Motor neuron (in vitro differentiated cells): ENCODE data around the gene BARX1. TPM values are rescaled to one million over a fixed set of nuclear protein-coding genes. Genes with fewer than 3 reads are reported as not detected.
A peak's percentile ranks its signal among the peaks of the same experiment; 100 is the strongest.
"Not testable (repeated sequence)": the region's sequence is repeated elsewhere in the genome, so short reads cannot be mapped to it uniquely, and the experiment has no call there.

Source experiments
- ATAC-seq, 8 experiments: fragments of 200-7000 bp; cut with Tn5 transposase; replicated peaks in 6 of 8; 2 replicates each; pipeline ENCODE4 v1.8.0; 2021; ENCODE audit warnings: mild to moderate bottlenecking in 8 of 8, moderate library complexity in 8 of 8
- H3K27ac ChIP-seq, 2 donors: fragments of 250-450 bp; sonication (Bioruptor Pico); 2 replicates each; pipeline ENCODE4 v1.9.0; 2021; ENCODE audit warnings: antibody characterized with exemption in 2 of 2, mild to moderate bottlenecking in 2 of 2, moderate library complexity in 1 of 2
- H3K4me1 ChIP-seq, 2 donors: fragments of 250-450 bp; sonication (Bioruptor Pico); replicated peaks in 1 of 2; 2 replicates each; pipeline ENCODE4 v1.6.1; 2021; ENCODE audit warnings: antibody characterized with exemption in 2 of 2, mild to moderate bottlenecking in 2 of 2, moderate library complexity in 1 of 2
- H3K4me3 ChIP-seq, 5 donors: fragments of 250-450 bp; sonication (Bioruptor Pico); 2 replicates each; pipeline ENCODE4 v1.9.0; 2021; ENCODE audit warnings: antibody characterized with exemption in 5 of 5, mild to moderate bottlenecking in 5 of 5, moderate library complexity in 4 of 5
- WGBS, 10 experiments: fragments of 450-650 bp; shearing (Covaris generic); methylation state at CpG; one replicate each; pipeline ENCODE4 v1.0.0; 2022; 5-methylcytosine and 5-hydroxymethylcytosine counted together
- in situ Hi-C, 9 experiments: fragments of 400-800 bp; cut with MboI; loops; one replicate each; pipeline ENCODE4 v1.15.0; 2021; ENCODE audit warnings: low sequenced_read_pairs in 9 of 9, low pct_unique_long_range_greater_than_20kb in 2 of 9; ENCODE audit not compliant: unreplicated experiment in 9 of 9
- total RNA-seq, 8 experiments: library from RNA; unstranded; fragments of 300-600 nt; gene quantifications; 2 replicates each; pipeline versions ENCODE4 v1.2.3 to v1.2.4, GENCODE V29; 2022

The BARX1 gene
- total RNA-seq, 8 experiments from 2014 or later: 0.21 to 0.57 (median 0.25) TPM; not detected in 4

GRCh38 chr9:93945400-93946337, 9.5 kb downstream of the BARX1 start:
- H3K4me1 ChIP-seq: peaks cover 0 to 6% of the 10 kb centered on the region in 2 donors
- peak overlapping the region in 4 of 5 donors; percentile 12 to 24 (median 20) for H3K4me3 ChIP-seq
- in situ Hi-C loops: no loop called here
- H3K27ac ChIP-seq: no peak overlapping the region
- ATAC-seq: peak; percentile 17 to 76 (median 54)
- WGBS, 10 experiments: 0 to 3% (median 0%) methylated on average over 2 to 12 of the region's 50 CpGs; no CpG with 5 or more reads in 2 of the 10 experiments

GRCh38 chr9:93944011-93944410, 11.1 kb downstream of the BARX1 start:
- H3K4me3 ChIP-seq: no peak overlapping the region
- 46 to 100% (median 90%) methylated on average over 1 to 2 of the region's 4 CpGs; no CpG with 5 or more reads in 6 of the 10 experiments for WGBS, 10 experiments
- H3K27ac ChIP-seq: no peak overlapping the region
- in situ Hi-C loops: no loop called here
- ATAC-seq: peak in 1 of 8 experiments; percentile 34
- peaks cover 0 to 6% of the 10 kb centered on the region in 2 donors for H3K4me1 ChIP-seq

- no peak overlapping the region for H3K4me3 ChIP-seq
- in situ Hi-C loops: no loop called here
- WGBS, 10 experiments: 7 to 80% (median 59%) methylated on average over 2 to 7 of the region's 7 CpGs
- peaks cover 0 to 6% of the 10 kb centered on the region in 2 donors for H3K4me1 ChIP-seq
- H3K27ac ChIP-seq: no peak overlapping the region
- ATAC-seq: no peak
Observed at GRCh38 chr9:93942161-93942560, 13.0 kb downstream of the BARX1 start.

- 0 to 83% (median 22%) methylated on average over 1 to 2 of the region's 2 CpGs; no CpG with 5 or more reads in 4 of the 10 experiments for WGBS, 10 experiments
- H3K27ac ChIP-seq: no peak overlapping the region
- H3K4me3 ChIP-seq: no peak overlapping the region
- peaks cover 0 to 6% of the 10 kb centered on the region in 2 donors for H3K4me1 ChIP-seq
- in situ Hi-C loops: no loop called here
- ATAC-seq: no peak
Observed at GRCh38 chr9:93941493-93941892, 13.7 kb downstream of the BARX1 start.

- Histone ChIP-seq H3K4me3 (no peak overlapping the region), H3K27ac (no peak overlapping the region), H3K4me1 (peaks cover 0 to 4% of the 10 kb centered on the region in 2 donors)
- 56 to 83% (median 69%) methylated on average over 2 to 3 of the region's 8 CpGs; no CpG with 5 or more reads in 7 of the 10 experiments for WGBS, 10 experiments
- in situ Hi-C loops: no loop called here
- ATAC-seq: no peak
Observed at GRCh38 chr9:93940951-93941350, 14.2 kb downstream of the BARX1 start.

GRCh38 chr9:93939589-93939988, 15.6 kb downstream of the BARX1 start:
- in situ Hi-C loops, ATAC-seq, H3K27ac ChIP-seq, H3K4me3 ChIP-seq, H3K4me1 ChIP-seq: not testable (repeated sequence)
- 50 to 90% (median 80%) methylated on average over 2 to 7 of the region's 7 CpGs; no CpG with 5 or more reads in 1 of the 10 experiments for WGBS, 10 experiments

GRCh38 chr9:93937193-93937592, 18.0 kb downstream of the BARX1 start:
- ATAC-seq: peak in 1 of 8 experiments; percentile 17
- in situ Hi-C loops: no loop called here
- H3K27ac ChIP-seq: no peak overlapping the region
- 11 to 80% (median 33%) methylated on average over 1 of the region's 1 CpG; no CpG with 5 or more reads in 7 of the 10 experiments for WGBS, 10 experiments
- no peak overlapping the region for H3K4me3 ChIP-seq
- no peaks in the 10 kb centered on the region for H3K4me1 ChIP-seq

- in situ Hi-C loops: no loop called here
- ATAC-seq: no peak
- 7 to 100% (median 68%) methylated on average over 1 to 8 of the region's 11 CpGs for WGBS, 10 experiments
- no peaks in the 10 kb centered on the region for H3K4me1 ChIP-seq
- H3K27ac ChIP-seq: no peak overlapping the region
- no peak overlapping the region for H3K4me3 ChIP-seq
Observed at GRCh38 chr9:93931905-93932304, 23.2 kb downstream of the BARX1 start.

GRCh38 chr9:93930070-93930469, 25.1 kb downstream of the BARX1 start:
- H3K4me1 ChIP-seq: no peaks in the 10 kb centered on the region
- in situ Hi-C loops: no loop called here
- ATAC-seq: no peak
- no peak overlapping the region for H3K4me3 ChIP-seq
- WGBS, 10 experiments: 35 to 75% (median 52%) methylated on average over 1 to 7 of the region's 8 CpGs; no CpG with 5 or more reads in 5 of the 10 experiments
- H3K27ac ChIP-seq: no peak overlapping the region

GRCh38 chr9:93929231-93929630, 25.9 kb downstream of the BARX1 start:
- Histone ChIP-seq H3K4me1 (no peaks in the 10 kb centered on the region), H3K4me3 (no peak overlapping the region), H3K27ac (no peak overlapping the region)
- no peak for ATAC-seq
- in situ Hi-C loops: no loop called here
- 50% methylated on average over 1 of the region's 1 CpG; no CpG with 5 or more reads in 9 of the 10 experiments for WGBS, 10 experiments

- 0 to 43% (median 20%) methylated on average over 1 to 4 of the region's 4 CpGs; no CpG with 5 or more reads in 1 of the 10 experiments for WGBS, 10 experiments
- no peak for ATAC-seq
- Histone ChIP-seq H3K4me1 (no peaks in the 10 kb centered on the region), H3K4me3 (no peak overlapping the region), H3K27ac (no peak overlapping the region)
- in situ Hi-C loops: no loop called here
Observed at GRCh38 chr9:93922535-93922934, 32.6 kb downstream of the BARX1 start.

GRCh38 chr9:93920131-93920800, 34.9 kb downstream of the BARX1 start:
- H3K4me3 ChIP-seq: no peak overlapping the region
- in situ Hi-C loops: no loop called here
- no peak for ATAC-seq
- no peaks in the 10 kb centered on the region for H3K4me1 ChIP-seq
- H3K27ac ChIP-seq: no peak overlapping the region
- WGBS, 10 experiments: 0 to 100% (median 18%) methylated on average over 1 to 3 of the region's 21 CpGs; no CpG with 5 or more reads in 4 of the 10 experiments

GRCh38 chr9:93918061-93918460, 37.1 kb downstream of the BARX1 start:
- Histone ChIP-seq H3K27ac (no peak overlapping the region), H3K4me1 (no peaks in the 10 kb centered on the region), H3K4me3 (no peak overlapping the region)
- in situ Hi-C loops: no loop called here
- WGBS, 10 experiments: 0% methylated on average over 1 of the region's 8 CpGs; no CpG with 5 or more reads in 9 of the 10 experiments
- no peak for ATAC-seq
